ENCODE results near the gene SLC29A4.
"Not testable (repeated sequence)": the region's sequence is repeated elsewhere in the genome, so short reads cannot be mapped to it uniquely, and the experiment has no call there.

SLC29A4 gene

DNA sequence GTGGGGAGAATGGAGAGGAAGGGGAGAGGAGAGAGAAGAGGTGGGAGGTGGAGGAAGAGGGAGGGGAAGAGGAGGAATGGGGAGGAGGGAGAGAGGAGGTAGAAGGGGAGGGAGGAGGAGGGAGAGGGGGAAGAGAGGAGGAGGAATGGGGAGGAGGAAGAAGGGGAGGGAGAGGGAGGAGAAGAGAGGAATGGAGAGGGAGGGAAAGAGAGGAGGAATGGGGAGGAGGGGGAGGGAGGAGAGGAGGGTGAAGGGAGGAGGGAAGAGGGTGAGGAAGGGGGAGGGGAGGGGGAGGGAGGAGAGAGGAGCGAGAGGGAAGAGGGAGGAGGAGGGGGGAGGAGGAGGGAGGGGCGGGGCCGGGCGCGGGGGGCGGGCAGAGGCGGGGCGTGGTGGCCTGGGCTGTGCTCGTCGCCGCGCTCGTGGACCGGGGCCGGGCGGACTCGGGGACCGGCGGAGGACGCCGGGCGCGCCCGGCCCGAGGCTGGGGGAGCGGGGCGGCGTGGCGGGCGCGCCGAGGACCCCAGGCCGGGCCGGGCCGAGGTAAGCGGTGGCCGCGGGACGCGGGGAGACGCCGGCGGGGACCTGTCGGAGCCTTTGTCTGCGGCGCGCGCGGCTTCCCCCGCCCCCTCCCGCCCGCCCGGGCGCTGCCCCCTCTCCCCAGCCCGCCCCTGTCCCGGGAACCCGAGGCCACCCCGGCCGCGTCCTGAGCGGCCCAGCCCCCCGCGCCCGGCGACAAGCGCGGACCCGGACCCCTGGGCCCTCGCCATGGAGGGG, at the start of gene SLC29A4:
TSS of gene SLC29A4 (plus strand) at position 401 of the 774 bp plus-strand sequence. CDS start 4,874 bp downstream, outside the sequence.
- no peak for DNase-seq

DNA sequence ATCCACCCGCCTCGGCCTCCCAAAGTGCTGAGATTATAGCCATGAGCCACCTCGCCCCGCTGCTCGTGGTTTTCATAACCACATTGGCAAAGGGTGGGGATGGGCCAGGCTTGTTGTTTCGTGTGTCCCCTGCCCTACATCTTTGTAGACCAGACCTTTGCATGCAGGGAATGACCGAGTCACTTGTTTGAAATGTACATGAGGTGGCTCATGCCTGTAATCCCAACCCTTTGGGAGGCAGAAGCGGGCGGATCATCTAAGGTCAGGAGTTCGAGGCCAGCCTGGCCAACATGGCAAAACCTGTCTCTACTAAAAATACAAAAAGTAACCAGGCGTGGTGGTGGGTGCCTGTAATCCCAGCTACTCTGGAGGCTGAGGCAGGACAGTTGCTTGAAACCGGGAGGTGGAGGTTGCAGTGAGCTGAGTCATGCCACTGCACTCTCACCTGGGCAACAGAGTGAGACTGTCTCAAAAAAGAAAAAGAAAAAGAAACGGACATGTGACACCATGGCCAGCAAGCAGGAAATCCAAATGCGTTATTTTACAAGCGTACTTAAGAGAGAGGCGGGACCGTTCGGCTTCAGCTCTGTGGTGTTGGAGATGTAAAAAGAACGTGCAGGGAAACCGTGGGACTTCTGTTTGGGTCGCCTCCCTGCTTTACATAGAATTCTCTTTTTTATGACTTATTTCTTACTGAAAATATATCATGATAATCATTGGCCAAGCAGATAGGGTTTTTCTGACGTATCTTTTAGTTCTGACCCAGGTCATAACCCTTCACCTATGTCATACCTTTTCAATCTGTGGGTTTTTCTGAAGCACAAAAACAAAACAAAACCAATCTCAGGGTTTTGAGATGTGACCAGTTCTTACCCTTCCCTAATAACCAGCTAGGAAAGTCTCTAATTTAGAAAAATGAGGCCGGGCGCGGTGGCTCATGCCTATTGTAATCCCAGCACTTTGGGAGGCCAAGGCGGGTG, 47.6 kb upstream of the SLC29A4 start:
- no peak for DNase-seq

DNA sequence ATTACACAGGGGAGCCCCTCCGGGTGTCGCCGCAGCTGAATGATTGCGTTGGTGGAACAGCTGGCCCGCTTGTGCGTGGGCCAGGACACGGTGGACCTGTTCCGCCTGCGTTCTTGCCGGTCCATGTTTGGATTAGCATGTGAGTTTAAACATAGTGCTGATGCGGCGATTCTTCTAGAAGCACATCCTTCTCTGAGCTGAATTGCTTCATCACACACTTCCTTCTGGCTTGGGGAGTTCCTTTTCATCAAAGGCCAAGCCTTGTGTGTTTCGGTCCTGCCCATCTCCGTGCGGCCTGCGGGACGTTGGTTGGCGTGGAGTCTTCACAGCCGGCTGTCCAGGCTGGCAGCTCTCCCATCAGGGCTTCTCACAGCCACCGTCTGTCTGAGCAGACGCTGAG, 45.5 kb upstream of the SLC29A4 start:
- DNase-seq: no peak

GRCh38 chr7:5238500-5238899, 44.2 kb upstream of the SLC29A4 start:
- DNase-seq: no peak

- DNase-seq: no peak
Measured at GRCh38 chr7:5243261-5243660, 39.5 kb upstream of the SLC29A4 start.

GRCh38 chr7:5248201-5248885, 34.4 kb upstream of the SLC29A4 start:
- DNase-seq: no peak

- not testable (repeated sequence) for DNase-seq
Measured at GRCh38 chr7:5250787-5251186, 32.0 kb upstream of the SLC29A4 start.

- DNase-seq: not testable (repeated sequence)
Measured at GRCh38 chr7:5253529-5253928, 29.2 kb upstream of the SLC29A4 start.

- DNase-seq: not testable (repeated sequence)
Measured at GRCh38 chr7:5254371-5254770, 28.4 kb upstream of the SLC29A4 start.

- no peak for DNase-seq
Measured at GRCh38 chr7:5255832-5256231, 26.9 kb upstream of the SLC29A4 start.

DNA sequence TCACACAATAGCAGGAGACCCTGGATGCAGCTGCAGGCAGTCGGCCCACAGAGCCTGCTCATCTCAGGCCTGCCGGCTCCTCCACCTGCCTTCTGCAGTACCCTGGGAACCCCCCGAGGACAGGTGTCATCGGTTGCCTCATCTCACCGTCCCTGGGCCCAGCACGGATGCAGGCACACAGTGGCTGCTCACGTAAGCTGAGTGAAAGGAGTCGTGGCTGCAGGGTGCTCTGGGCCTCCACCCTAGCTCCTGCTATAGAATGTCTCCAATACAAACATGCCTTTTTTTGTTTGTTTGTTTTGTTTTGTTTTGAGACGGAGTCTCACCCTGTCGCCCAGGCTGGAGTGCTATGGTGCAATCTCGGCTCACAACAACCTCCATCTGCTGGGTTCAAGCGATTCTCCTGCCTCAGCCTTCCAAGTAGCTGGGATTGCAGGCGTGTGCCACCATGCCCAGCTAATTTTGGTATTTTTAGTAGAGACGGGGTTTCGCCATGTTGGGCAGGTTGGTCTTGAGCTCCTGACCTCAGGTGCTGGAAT, 22.1 kb upstream of the SLC29A4 start:
- not testable (repeated sequence) for DNase-seq

GRCh38 chr7:5263066-5263465, 19.7 kb upstream of the SLC29A4 start:
- DNase-seq: not testable (repeated sequence)

- no peak for DNase-seq
Measured at GRCh38 chr7:5265320-5266190, 17.2 kb upstream of the SLC29A4 start.

GRCh38 chr7:5266191-5267028, 16.3 kb upstream of the SLC29A4 start:
- DNase-seq: no peak

- DNase-seq: not testable (repeated sequence)
Measured at GRCh38 chr7:5267829-5268228, 14.9 kb upstream of the SLC29A4 start.

DNA sequence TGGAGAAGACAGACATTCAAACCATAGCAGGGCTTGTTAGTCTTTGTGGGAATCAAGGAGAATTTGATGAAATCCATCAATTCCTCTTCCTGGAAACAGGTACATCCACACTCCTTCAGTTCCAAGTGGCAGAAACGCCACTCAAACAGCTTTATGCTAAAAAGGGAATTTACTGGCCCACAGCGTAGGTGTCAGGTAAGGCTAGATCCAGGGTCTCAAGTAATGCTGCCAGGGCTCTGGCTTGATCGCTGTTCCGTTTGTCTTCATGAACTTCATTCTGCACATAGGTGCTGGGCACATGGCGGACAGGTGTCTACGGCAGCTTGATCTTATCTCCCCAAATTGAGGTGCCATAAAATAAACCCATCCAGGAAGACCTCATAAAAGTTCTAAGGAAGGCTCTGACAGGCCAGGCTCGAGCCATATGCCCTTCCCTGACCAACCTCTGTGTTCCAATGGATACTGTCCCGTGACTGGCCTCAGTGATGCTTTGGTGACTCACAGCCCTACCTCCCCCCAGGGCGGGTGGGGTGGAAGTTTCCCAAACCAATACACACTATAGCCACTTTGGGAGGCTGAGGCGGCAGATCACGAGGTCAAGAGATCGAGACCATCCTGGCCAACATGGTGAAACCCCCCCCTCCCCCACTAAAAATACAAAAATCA, 12.6 kb upstream of the SLC29A4 start:
- not testable (repeated sequence) for DNase-seq

- DNase-seq: no peak
Measured at GRCh38 chr7:5270788-5271187, 12.0 kb upstream of the SLC29A4 start.

DNA sequence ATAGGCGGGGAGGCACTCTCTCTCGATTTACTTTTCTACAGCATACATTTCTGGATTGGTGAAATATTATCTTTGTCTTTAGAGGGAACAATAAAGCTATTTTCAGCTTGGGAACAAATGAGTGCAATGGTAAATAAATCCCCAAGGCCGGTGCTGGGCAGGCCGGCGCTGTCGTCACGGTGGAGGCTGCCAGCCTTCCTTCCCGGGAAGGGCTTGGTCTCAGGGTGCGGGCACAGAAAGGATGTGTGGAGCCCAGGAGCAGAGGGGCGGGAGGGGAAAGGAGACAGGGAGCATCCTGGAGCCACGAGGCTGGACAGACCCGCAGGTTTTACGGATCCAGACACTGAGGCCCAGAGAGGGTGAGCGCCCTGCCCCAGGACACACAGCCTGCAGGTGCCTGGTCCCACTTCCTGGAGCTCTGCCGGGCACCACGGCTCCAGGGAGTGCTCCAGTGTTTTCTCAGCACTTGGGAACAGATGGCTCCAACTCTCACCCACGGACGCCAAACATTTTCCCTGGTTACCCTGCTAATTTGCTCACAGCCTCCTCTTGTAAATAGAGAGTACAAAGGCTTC, 8.8 kb upstream of the SLC29A4 start:
- DNase-seq: not testable (repeated sequence)

DNA sequence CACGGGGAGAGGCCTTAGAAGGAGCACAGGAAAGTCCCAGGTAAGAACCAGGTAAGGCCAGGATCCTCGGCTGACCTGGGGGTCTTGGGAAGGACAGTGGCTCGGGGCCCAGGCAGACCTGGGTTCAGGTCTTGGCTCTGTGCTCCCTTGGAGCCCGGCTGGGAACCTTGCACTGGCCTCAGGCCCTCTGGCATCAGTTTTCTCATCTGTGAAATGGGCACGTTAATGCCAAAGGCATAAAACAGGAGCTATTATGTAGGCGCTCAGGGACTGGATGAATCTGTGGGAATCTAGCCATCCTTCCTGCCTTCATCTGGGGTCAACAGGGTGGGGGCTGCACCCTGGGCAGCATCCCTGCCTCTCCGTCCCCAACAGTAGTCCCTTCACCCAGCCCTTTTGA, 8.3 kb upstream of the SLC29A4 start:
- DNase-seq: no peak

DNA sequence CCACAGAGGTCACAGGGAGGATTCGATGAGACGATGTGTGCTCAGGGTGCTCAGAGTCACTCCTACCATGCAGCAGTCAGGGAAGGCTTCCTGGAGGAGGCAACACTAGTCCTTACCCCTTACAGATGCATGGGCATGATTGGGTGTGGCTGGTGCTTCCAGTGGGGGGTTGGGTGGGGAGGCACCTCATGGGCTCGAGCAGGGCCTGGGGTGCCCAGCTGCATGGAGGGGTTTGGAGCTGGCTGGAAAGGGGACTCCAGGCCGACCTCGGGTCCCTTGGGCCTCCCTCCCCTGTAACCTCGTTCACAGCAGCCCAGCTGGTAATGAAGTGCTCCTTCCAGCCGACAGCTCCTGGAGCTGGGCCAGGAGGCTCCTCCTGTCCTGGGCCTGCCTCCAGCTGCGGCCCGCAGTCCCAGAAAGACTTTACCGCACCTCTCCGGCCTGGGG, 7.7 kb upstream of the SLC29A4 start:
- not testable (repeated sequence) for DNase-seq
